A549 treated with DMSO at 1 μM for 4 hours (cell line): ENCODE measurements around the gene EHD4. TPM values are rescaled to one million over a fixed set of nuclear protein-coding genes. Genes with fewer than 3 reads are reported as not detected.

Experiments used
- total RNA-seq: library from RNA; stranded (reverse); fragments of 200-300 nt; extraction: Qiagen RNA extraction; gene quantifications from 5 replicates; pipeline ENCODE4 v1.2.3, GENCODE V29; 2022; ENCODE audit warnings: low read depth

Gene EHD4
- total RNA-seq: 11.3 to 14.7 TPM (median 12.3 TPM) in 5 replicates

GRCh38 chr15:41972253-41973242 lies at the start of gene EHD4:
EHD4 (minus strand) TSS chr15:41972557; CDS start chr15:41972494, 63 bp downstream.

DNA sequence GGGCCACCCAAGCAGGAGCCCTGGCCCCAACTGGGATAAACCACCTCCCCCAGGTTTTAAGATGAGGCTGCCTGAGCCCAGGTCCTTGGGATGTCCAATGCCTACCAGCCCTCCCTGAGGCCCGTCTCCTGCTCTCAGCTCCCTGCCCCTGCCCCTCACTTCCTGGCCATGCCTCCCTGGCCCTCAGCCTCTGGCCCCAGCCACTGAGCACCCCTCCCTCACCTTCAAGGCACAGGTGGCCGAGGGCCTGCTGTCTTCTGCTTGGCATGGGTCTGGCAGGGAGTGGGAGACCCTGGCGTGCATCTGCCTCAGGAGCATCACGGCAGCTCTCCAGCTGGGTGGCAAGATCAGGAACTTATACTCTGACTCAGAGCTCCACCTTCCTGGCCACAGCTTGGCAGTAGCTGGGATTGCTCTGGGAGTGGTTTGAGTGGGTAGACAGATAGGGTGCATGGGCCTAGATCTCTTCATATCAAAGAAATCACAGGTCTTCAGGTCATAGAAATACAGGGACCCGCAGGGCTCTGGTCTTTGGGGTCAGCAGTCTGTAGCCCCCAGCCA lies 48.4 kb upstream of the EHD4 start, which contains the start of gene PLA2G4E:
TSS of gene PLA2G4E (minus strand) at position 330 of the 561 bp plus-strand sequence. CDS start at position 318, 12 bp downstream.

DNA sequence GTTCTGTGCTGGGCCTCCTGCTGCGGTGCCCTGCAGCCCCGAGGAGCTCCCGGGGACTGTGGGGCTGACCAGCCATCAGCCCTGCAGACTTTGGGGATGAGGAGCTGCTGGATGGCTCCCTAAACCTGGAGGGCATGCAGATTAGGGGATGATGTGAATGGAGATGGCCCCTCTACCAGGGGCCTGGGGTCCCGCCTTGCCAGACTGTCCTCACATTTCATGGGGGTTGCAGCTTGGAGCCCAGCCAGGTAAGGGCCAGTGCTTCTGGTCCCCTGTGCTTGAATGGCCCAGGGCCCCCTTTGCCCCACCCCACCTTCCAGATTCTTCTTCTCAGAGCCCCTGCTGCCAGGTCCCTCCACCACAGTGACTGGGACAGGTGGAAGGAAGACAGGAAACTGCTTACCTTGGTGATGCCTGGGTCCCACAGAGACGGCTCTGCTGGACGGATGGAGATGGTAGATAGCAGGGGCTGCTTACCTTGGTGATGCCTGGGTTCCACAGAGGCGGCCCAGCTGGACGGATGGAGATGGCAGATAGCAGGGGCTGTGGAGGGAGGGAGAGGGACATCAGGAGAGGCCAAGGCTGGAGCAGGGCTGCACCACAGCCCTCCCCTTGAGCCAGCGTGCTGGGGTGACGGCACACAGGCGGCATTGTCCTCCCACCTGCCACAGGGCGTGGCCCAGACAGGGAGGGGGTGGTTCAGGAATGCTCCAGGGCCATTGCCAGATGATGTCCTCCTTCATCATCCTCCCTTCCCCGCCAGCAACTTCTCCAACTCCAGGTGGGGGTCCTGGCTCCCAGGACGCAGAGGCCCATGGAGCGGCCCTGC lies 78.7 kb downstream of the EHD4 start, which contains the start of gene SPTBN5:
TSS of gene SPTBN5 (minus strand) at position 632 of the 829 bp plus-strand sequence. CDS start at position 76, 556 bp downstream.

Other genes with a start within 250 kb of the EHD4 start
- gene MAPKBP1, start 198.1 kb downstream of the EHD4 start, total RNA-seq: 4.8 to 6.0 TPM (median 4.8 TPM) in 5 replicates
- gene JMJD7, start 144.5 kb downstream of the EHD4 start, total RNA-seq: 2.9 to 4.5 TPM (median 3.6 TPM) in 5 replicates
- gene PLA2G4B, start 133.7 kb downstream of the EHD4 start, total RNA-seq: 1.1 to 3.0 TPM (median 2.0 TPM) in 5 replicates
- 0.25 to 0.39 TPM (median 0.27 TPM) in 5 replicates for gene SPTBN5, start 78.5 kb downstream of the EHD4 start, total RNA-seq
- not detected in 5 replicates for gene PLA2G4E, start 48.5 kb upstream of the EHD4 start, total RNA-seq
- gene PLA2G4D, start 122.0 kb upstream of the EHD4 start, total RNA-seq: not detected in 5 replicates
- not detected in 5 replicates for gene PLA2G4F, start 184.1 kb upstream of the EHD4 start, total RNA-seq
- gene VPS39, start 235.7 kb upstream of the EHD4 start, total RNA-seq: 14.8 to 18.1 TPM (median 18.0 TPM) in 5 replicates